GM18520 (cell line): ENCODE measurements around the gene NRXN3.

ENCODE experiments used
- ATAC-seq: cut with Tn5 transposase; IDR thresholded peaks from one replicate; pipeline ENCODE4 v1.9.1; 2021; ENCODE audit not compliant: unreplicated experiment

Gene NRXN3

DNA sequence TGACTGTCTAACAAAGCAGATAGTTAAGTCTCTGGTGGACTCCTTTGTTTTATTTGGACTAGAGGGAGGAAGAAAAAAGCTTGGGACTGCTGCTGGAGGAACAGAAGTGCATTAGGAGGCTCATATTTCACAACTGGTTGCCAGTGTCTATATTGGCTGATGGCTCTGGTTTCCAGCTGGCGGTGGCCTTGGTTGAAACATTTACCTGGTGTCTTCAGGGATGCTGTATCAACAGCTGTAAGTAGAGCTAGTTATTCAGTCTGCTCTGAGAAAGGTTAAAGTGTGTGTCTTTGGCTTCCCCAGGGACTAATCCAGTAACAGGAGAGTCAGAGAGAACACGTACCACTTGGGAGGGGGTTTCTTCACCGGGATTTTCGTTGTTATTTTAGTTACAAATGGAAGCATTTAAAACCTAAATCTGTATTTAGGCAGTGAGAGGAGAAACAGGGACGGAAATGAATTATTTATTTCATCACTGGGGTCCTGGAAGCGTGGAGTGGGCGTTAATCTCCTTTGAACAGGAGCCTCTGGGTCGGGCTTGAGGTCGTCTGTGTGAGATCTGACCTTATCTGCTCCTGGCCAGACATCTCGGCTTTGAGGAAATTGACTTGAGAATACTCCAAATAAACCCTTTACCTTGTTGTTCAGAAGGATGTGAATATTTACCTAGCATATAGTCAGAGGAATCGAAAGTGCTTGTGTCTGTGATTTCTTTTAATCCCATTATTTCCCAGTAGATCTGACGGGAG lies 149.9 kb downstream of the NRXN3 start:
- no peak for ATAC-seq

DNA sequence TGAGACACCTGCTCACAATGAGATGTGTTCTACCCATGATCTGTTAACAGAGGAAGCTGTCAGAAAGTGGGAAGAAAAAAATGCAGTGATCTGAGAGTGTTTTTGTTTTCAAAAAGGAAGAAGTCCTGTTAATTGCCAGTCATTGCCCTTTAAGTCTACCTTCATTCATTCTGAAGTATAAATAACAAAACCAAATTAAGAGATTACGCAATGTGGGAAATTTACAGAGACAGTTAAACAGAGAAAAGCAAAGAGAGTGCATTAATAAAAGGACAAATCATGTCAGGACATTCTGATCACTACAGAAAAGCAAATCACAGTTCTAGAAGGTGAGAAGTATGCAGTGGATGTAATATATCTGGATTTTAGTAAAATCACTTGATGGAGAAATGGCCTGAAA lies 154.2 kb downstream of the NRXN3 start:
- ATAC-seq = no peak

DNA sequence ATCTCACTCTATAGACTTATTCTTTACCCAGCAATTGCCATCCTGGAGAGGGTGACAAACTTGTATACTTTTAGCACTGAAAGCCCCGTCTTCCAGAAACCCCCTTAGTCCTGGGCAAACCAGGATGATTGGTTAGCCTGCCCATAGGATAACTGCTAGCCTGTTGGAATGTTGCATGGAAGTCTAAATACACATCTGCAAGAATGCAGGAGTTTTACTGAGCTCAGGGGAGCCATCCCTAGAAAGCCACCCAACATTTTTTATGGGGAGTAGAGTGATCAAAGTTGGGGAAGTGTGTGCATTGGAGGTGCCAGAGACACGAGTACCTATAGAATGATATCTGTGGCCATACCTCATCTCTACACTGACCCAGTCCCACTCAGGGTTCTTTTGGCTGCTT lies 155.7 kb downstream of the NRXN3 start:
- no peak for ATAC-seq

DNA sequence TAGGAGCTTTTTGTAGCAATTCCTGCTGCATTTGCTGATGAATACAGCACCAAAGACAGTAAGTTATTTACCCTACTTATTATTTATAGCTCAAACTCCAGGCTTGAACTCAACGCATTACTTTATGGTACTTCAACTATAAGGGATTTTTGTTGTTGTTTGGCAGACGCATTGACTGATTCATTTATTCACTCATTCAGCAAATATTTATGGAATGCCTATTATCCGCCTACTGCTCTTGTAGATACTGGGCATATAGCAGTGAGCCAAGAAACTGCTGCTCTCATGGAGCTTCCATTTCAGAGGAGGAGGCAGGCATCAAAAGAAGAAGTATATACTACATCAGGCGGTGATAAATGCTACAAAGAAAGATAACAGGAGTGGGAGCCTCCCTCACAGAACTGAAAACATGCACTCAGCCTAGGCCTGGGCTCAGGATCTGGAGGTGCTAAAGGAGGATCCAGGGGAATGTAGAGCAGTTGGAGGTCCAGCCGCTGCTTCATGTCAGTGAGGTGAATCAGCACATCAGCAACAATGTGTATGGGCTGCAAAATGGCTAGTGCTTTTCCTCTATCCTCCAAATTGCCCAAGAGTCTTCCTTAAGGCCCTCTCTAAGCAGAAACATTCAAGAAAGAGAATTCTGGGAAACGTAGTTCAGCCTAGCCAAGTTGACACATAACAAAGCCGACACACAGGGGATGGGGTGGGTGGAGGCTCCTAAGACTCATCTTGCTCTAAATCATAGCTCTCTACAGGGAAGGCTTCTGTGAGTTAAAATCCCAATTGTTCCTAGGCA lies 157.5 kb downstream of the NRXN3 start:
- no peak for ATAC-seq

DNA sequence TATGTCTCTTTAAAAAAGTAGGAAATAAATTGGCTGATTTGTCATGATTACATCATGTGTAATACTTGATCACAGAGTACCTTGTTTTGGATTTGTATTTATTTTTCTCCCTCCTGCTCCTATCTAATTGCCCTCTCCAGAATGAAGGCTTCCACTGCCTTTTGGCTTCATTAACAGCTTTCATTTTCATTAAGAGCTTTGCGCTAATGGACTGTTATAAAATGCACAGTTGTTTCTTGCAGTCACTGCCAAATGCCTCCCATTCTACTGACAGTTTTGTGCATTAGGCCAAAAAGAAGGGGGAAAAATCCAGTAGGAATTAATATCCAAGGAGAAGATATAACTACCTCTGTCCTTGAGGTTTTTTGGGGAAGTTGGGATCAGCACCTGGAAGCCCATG lies 159.2 kb downstream of the NRXN3 start:
- no peak for ATAC-seq

DNA sequence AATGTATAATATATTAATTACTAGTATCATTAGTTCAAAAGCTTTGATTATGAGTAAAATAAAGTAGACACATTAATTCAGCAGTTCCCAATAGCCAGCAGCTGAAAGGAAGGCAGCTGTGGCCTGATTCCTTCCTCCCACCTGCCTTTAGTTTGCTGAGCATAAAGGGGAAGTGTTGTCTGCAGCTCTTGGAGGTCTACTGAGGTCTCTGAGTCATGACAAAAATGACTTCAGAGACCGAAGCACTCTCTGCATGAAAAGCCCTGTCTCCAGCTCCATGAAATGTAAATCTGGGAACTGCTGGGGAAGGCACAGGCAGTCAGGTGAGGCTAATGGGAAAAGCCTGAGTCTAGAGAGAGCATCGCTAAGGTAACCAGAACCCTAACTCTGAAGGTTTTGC lies 165.4 kb downstream of the NRXN3 start:
- no peak for ATAC-seq

DNA sequence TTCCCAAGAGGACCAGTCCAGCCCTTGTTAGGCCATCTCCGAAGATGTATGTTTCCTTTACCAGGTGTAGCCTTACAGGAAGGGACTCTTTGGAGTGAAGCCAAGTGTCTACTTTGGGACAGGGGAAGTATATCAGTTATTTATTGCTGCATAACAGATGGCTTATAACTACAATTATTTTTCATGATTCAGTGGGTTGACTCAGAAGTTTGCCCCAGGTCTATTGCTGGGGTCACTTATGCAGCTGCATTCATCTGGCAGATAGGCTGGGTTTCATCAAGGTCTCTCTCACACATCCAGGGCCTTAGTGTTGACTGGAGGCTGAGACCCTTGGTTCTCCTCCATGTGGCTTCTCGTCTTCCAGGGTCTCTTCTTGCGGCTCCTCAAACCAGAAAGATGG lies 170.1 kb downstream of the NRXN3 start:
- no peak for ATAC-seq

DNA sequence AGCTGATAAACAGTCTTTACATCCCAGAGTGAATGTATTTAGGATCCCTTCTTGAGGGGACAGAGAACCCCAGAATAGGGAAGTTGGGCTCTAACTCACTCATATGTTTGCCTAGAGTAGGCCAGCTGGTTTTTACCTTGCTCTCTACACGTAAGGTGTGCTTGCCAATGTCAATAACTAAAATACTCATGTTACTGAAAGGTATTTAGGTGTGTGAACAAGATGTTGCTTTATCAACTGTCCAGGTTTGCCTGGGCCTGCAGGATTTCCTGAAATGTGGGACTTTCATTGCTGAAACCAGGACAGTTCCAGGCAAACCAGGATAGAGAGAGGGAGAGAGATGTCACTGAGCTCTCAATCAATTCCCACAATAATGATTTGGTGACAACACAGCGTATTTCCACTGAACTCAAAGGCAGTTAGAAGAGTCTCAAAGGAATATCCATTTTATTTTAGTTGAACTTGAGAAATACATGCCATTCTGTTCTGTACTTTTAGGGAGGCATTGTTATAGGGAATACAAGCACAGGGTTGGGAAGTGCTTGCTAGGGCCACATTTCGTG lies 171.7 kb downstream of the NRXN3 start:
- no peak for ATAC-seq

DNA sequence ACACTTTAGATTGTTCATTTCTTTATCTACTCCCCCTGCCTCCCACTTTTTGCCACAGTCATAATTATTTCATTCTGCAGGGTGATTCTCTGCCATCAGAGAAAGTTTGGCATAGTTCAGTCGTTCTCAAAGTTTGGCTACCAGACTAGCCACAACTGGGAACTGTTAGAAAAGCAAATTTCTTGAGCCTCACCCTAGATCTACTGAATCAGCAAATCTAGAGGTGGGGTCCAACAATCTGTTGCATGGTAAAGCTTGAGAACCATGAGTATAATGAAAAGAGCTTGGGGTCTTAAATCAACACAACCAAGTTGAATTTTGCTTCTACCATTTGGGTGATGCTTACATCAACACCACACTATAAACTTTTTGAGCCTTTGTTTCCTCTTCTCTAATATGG lies 172.7 kb downstream of the NRXN3 start:
- ATAC-seq = no peak

DNA sequence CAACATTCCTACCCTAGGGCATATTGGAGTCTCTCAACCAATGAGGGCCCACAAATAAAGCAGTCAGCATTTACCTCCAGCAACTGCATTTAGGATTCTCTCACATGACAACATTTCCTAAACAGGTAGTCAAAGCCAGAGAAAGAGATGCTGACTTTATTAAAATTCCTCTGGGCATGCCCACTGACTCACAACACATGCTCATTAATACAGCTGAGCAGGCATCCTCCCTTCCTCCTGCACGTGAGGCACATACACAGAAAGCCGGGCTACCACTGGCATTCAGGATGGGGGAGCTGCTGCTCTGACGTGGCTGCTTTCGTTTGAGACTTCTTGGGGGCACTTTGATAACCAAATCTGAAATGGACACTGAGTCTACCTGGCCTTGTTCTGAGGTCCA lies 174.1 kb downstream of the NRXN3 start:
- ATAC-seq = no peak

DNA sequence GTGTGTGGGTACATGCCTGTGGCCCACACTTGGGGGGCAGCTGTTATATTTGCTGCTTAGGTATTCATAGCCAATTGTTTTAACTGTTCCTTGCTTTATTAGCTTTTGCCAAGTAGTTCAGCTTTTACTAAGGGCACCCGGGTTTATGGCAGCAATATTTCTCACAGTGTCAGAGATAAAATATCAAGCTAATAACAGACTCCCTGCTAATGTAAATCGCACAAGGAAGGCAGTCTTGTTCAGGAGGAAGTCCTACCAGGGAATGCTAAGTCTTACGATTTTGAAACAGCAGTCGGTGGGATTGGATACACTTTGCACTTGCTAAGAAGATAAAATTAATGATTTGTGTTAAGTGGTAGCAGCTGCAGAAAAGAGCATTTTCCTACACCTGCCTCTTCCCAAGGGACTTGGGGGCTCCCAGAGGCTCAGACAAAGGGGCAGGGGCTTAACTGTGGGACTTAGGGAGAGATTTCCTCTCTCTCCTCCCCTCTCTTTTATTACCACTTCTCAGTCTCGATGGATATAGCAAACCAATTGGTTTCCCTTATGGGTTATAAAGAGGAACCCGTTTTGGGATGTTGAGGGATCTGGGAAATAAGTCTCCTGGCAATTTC lies 175.1 kb downstream of the NRXN3 start:
- ATAC-seq = no peak

DNA sequence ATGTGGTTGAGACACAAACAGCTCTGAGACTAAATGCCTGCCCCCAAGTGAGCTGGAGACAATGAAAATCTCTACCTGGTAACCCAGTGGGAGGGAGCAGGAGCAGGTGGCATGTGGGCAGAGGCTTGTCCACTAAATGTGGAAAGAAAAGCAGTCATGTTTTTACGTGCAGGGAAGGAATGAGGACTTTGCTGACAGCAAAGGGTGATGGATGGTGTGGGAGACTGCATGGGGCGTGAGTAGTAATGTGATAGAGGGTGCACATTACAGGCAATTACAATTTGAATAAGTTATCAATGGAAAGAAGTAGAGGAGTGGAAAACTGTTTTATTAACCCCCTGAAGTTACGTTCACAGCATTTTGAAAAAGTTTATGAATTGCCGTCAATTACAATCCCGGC lies 176.6 kb downstream of the NRXN3 start:
- ATAC-seq = no peak

DNA sequence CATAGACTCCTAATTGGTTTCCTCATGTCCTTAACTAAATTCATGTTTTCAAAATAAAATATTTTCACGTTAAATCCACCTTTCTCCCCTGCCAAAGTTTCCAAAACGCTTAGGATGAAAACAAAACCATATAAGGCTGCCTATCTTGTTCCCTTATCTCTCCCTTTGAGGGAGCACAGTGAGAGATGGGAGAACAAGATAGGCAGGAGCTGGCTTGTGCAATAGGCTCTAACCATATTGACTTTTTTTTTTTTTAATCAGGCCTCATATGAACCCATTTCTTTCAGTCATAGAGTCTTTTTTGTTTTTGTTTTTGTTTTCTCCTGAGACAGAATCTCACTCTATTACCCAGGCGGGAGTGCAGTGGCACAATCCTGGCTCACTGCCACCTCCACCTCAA lies 184.9 kb downstream of the NRXN3 start:
- no peak for ATAC-seq

DNA sequence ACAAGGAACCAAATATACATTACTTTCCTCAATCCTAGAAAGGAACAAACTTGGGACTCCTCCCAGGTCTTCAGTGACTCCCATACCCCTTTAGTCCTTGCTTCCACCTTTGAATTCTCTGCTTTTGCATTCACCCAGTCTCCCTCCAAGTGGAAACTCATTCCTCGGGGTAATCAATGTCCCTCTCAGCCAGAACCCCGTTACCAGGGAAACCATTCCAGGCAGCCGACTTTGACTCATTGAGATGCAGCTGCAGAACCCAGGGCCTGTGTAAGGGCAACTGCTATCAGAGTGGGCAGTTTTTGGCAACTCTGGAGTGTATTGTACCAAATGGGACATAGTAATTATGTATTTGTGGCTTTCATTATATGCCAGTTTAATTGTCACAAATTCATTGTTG lies 186.2 kb downstream of the NRXN3 start:
- no peak for ATAC-seq

DNA sequence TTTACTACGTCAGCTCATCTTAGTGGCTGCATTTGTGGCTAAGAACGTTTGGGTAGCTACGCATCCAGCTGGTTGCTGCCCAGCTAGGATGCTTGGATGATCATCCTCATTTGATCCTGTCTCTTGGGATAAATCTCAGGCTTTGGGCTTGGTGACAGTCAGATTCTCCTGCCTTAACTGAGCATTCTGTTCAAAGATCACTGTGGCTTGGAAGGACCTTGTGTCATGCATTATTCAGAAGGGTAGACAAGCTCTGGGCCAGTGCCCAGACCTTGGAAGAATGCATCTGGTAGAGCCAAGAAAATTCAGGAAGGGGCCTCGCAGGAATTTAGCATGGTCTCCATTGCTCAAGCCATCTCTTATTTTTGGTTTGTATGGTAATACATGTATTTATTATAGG lies 188.4 kb downstream of the NRXN3 start:
- no peak for ATAC-seq

DNA sequence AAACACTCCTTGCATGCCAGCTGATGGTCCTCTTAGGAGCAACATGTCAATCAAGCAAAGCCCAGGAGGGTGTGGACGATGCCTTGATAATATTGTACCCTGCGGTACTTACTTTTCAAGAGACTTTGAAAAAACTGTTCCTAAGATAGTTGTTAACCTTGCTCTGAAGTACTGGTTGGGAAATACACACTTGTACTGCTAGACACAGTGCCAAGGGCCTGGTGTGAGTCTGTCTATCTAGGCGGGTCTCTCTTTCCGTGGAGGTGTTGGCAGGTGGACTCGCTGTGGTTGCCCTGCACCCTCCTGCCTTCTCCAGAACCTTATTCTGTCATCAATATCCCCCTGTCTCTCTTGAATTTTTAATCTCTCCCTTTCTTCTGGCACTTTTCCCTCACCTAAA lies 189.4 kb downstream of the NRXN3 start:
- ATAC-seq = no peak

DNA sequence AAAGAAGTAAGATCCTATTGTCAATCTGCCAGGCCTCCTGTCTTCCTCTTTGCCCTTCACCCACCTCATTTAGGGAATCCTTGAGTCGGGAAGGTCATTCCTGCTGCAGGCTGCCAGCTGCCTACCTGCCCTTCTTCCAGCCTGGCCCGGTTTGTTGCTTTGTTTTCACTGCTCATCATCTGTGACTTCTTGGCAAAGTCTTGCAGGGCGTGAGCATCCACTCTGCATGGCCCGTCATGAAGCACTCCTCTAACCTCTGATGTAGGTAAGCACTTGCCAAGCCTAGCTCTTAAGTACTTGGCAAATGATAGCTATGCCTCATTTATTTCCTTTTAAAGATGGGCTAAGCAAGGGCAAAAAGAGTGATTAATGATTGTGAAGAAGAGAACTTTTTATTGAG lies 192.8 kb downstream of the NRXN3 start:
- no peak for ATAC-seq

DNA sequence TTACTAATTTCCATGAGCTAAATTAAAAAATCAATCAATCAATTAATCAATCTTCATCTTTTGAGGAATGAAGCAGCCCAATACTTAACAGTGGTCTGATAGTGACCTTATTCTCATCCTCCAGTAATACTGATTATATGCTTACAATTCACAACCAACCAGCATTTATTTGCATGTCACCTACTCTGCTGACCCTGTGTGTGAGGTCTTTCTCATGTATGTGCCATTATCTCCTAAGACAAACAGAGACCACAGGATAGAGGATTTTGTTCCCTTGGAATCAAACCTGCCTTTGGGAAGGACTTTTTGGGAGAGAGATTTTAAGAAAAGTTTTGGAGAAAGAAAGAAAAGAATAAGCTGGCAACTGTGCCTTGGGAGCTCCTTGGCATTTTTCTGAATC lies 197.2 kb downstream of the NRXN3 start:
- ATAC-seq = no peak

DNA sequence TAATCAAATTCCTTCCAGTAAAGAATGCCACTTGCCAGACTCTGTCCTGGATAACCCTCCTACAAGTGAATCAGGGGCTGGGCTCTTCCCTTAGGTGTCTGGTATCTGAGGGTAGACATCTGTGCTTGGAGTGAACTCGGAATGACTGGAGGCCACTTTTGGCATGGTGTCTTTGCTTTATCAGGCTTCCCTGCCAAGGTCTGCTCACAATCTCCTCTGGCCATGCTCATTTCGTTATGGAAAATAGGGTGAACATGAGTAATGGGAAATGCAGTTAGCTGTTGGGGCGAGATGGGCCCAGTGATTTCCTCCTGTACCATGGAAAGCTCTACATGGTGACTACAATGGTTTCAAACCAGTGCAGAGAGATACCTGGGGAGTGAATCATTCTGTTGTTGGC lies 212.9 kb downstream of the NRXN3 start:
- no peak for ATAC-seq

DNA sequence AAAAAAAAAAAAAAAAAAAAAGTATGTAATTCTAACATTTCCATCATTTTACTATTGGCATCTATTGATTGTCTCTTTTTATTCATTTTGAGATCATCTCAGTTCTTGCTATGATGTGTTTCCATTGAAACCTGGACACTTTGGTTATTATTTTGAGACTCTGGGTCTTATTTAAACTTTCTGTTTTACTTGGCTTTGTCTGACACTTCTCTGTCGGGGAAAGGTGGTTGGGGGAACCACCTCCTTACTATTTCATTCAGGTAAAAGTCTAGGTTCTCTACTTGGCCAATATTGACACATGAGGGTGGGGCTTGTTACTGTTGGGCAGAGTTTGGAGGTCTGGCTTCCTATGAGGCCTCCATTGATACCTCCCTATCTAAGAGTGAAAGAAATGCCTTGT lies 228.0 kb downstream of the NRXN3 start:
- ATAC-seq = no peak

DNA sequence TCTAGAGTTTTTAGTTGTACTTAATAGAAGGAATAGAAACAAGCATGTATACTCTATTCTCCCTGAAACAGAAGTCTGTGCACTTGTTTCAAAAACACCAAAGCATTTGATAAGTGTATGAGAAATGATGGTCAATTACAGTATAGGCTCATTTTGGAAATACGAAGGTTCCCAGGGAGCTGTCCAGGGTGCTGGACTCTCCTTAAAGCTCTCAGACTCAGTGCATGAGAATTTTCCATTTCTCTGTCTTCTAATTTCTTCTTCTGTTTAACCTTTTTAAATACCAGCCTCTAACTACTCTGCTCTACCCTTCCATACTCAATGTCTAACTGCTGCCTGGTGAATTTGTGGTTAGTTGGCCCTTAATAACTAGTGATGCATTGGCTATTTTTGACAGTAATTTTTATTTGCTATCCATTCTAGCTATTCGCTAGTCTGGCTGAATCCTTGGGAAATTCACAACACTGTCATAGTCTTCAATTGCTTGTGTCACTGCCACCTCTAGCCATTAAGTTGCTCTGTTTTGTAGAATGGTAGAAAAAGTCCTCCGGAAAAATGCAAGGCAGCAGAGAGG lies 229.2 kb downstream of the NRXN3 start:
- no peak for ATAC-seq

DNA sequence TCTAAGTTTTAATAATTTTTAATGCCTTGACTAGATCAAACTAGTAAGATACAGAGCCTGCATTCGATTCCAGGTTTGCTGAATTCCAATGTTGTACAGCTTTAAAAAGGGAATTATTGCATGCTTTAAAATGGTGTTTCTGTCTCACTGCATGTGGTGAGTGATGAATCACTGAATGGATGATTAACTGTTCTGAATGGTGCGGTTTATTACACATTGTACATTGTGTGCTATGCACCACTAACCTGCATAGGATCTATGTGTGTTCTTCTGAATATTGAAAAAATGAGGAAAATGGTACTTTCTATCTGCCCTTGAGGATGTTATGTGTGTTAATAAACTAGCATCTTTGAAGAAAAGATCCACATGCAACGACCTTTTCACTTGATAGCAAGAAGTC lies 231.7 kb downstream of the NRXN3 start:
- no peak for ATAC-seq
